ENCODE data around the gene GALNT9. TPM values are rescaled to one million over a fixed set of nuclear protein-coding genes. Genes with fewer than 3 reads are reported as not detected.

The GALNT9 gene
- total RNA-seq, 4 donors from 2014 or later, result 10.9 to 52.7 (median 36.7) TPM; not detected in 1

DNA sequence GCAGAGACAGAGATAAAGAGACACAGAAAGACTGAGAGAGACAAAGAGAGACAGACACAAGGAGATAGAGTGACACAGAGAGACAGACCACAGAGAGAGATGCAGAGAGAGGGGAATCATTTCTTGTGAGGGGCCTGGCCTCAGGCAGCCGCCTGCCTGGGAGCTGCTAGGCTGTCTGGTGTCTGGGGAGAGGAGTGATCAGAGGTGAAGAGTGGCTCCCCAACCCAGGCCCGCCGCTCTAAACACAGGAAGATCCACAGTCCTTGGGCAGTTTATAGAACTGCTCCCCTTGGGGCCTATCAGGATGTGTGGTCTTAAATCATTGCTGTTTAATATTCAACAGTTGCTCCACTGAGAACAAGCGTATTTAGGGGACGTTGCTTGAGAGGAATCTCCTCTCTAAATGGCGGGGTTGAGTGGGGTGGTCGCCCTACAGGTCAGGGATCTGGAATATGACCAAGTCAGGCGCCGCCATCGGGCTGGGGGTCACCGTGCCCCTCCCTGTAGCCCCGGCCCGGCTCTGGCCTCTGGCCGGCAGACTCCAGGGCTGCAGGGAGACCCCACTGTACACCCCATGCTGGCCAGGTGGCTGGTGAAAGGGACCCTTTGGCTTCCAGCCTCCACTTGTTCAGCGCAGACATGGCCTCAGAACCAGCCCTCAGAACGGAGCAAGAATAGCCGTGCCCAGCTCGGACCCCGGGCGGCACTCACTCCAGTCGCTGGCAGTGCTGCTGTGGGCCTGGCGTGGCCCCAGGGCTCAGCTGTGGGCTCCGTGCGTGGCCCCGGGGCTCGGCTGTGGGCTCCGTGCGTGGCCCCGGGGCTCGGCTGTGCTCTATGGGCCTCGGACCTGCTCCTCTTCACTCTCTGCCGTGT lies 89.4 kb downstream of the GALNT9 start:
- ATAC-seq (ENCODE audit: low FRiP score) (no peak), DNase-seq (ENCODE audit: low spot score) (no peak)
- TF ChIP-seq, protein P1, sequence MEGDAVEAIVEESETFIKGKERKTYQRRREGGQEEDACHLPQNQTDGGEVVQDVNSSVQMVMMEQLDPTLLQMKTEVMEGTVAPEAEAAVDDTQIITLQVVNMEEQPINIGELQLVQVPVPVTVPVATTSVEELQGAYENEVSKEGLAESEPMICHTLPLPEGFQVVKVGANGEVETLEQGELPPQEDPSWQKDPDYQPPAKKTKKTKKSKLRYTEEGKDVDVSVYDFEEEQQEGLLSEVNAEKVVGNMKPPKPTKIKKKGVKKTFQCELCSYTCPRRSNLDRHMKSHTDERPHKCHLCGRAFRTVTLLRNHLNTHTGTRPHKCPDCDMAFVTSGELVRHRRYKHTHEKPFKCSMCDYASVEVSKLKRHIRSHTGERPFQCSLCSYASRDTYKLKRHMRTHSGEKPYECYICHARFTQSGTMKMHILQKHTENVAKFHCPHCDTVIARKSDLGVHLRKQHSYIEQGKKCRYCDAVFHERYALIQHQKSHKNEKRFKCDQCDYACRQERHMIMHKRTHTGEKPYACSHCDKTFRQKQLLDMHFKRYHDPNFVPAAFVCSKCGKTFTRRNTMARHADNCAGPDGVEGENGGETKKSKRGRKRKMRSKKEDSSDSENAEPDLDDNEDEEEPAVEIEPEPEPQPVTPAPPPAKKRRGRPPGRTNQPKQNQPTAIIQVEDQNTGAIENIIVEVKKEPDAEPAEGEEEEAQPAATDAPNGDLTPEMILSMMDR (IDR thresholded peaks at IDR 0.05), result no peak

DNA sequence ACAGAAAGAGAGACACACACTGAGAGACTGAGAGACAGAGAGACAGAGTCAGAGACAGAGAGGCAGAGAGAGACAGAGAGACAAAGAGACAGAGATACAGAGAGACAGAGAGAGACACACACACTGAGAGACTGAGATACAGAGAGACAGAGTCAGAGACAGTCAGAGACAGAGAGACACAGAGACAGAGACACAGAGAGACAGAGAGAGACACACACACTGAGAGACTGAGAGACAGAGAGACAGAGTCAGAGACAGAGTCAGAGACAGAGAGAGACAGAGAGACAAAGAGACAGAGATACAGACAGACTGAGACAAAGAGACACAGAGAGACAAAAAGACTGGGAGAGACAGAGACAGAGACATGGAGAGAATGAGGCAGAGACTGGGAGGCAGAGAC lies 90.0 kb downstream of the GALNT9 start:
- TF ChIP-seq, protein P1 (IDR thresholded peaks at IDR 0.05), result no peak
- DNase-seq (ENCODE audit: low spot score) (no peak), ATAC-seq (ENCODE audit: low FRiP score) (no peak)

DNA sequence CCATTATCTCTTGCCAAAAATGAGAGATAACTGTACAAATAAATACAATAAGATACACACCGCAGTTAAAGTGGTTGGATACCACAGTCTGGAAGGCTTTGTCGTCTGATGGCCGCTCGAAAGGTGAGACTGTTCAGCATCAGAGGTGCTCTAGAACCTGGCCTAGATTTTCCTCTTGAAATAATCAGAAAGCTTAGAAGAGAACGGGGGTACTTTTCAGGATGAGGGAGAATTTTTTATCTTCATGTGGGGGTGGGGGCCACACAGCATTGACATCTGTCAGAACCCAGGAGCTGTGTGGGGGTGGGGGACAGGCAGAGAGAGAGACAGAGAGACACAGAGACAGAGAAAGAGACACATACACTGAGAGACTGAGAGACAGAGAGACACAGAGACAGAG lies 90.5 kb downstream of the GALNT9 start:
- no peak for DNase-seq (ENCODE audit: low spot score)
- ATAC-seq (ENCODE audit: low FRiP score), result no peak
- TF ChIP-seq, protein P1 (IDR thresholded peaks at IDR 0.05), result no peak

- peak; percentile 42 for ATAC-seq (ENCODE audit: low FRiP score)
- TF ChIP-seq, protein P1 (IDR thresholded peaks at IDR 0.05), result no peak
- DNase-seq (ENCODE audit: low spot score), result no peak
These were observed 90.9 kb downstream of the GALNT9 start for GRCh38 chr12:132238488-132238854.

GRCh38 chr12:132237772-132238487 lies 91.5 kb downstream of the GALNT9 start:
- TF ChIP-seq, protein P1 (IDR thresholded peaks at IDR 0.05), result no peak
- DNase-seq (ENCODE audit: low spot score) (no peak), ATAC-seq (ENCODE audit: low FRiP score) (peak; percentile 33)

DNA sequence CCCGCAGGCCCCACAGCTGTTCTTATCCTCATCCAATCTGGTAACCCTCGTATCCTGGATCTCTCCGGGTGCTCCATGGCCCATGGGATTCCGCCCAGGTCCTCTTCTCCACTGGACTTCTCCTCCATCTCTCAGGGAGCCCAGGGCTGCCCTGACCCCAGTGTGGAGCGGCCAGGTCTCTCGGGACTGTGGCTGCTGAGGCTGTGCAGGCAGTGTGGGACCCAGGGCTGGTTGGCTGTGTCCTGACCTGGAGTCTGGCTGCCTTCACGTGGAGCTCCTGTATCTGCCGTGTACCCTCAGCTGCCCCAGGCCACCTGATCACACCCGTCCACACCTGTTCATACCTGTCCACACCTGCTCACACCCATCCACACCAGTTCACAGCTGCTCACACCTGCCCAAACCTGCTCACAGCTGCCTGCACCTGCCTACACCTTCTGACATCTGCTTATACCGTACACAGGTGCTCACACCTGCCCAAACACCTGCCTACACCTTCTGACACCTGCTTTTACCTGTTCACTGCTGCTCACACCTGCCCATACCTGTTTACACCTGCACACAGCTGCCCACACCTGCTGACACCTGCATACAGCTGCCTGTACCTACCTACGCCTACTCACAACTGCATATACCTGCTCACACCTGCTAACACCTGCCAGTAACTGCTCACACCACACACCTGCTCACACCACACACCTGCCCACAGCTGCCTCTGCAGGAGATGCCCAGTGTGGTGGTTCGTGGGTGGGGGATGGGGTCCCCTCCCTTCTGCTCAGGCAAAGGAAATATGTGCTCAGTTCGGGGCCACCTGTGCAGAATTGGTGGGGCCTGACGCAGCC lies 92.2 kb downstream of the GALNT9 start:
- ATAC-seq (ENCODE audit: low FRiP score) (peak; percentile 33), DNase-seq (ENCODE audit: low spot score) (no peak)
- TF ChIP-seq, protein P1 (IDR thresholded peaks at IDR 0.05), result no peak

All from omental fat pad (tissue), 4 donors.